ENCODE results near the gene AGMO. TPM values are rescaled to one million over a fixed set of nuclear protein-coding genes. Genes with fewer than 3 reads are reported as not detected.

AGMO gene
- polyA plus RNA-seq, 3 donors, result not detected

DNA sequence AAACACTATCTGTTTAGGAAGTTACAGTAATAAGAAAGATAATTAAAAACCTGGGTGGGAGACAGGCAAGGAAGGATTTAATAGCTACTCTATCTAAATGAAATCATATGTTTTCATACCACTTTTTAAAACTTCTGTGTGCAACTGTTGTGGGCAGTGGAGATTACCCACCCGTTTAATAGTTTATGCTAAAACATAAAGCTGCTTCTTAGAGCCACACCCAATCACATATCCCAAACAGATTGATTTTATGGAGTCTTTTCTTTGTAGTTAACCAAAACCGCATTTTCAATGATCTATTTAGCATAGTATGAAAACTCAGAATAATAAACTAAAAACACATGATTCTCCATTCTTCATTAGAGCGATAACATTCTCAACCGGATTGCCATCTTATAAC is 304.1 kb downstream of the AGMO start:
- TF ChIP-seq, protein P1, sequence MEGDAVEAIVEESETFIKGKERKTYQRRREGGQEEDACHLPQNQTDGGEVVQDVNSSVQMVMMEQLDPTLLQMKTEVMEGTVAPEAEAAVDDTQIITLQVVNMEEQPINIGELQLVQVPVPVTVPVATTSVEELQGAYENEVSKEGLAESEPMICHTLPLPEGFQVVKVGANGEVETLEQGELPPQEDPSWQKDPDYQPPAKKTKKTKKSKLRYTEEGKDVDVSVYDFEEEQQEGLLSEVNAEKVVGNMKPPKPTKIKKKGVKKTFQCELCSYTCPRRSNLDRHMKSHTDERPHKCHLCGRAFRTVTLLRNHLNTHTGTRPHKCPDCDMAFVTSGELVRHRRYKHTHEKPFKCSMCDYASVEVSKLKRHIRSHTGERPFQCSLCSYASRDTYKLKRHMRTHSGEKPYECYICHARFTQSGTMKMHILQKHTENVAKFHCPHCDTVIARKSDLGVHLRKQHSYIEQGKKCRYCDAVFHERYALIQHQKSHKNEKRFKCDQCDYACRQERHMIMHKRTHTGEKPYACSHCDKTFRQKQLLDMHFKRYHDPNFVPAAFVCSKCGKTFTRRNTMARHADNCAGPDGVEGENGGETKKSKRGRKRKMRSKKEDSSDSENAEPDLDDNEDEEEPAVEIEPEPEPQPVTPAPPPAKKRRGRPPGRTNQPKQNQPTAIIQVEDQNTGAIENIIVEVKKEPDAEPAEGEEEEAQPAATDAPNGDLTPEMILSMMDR (IDR thresholded peaks at IDR 0.05), result no peak
- no peaks in the 10 kb centered on the region for H3K36me3 Mint-ChIP-seq
- WGBS (ENCODE audit: insufficient coverage), result no CpG with 5 or more reads among the region's 4 CpGs

GRCh38 chr7:15252181-15252580 is 309.6 kb downstream of the AGMO start:
- no peak overlapping the region for H3K4me3 ChIP-seq (replicated peaks in 1 of 3; ENCODE audit: low read depth in 2 of 3, low read length in 3 of 3)
- no peaks in the 10 kb centered on the region for H3K36me3 ChIP-seq (replicated peaks in 1 of 2; ENCODE audit: control insufficient read depth in 1 of 2, insufficient read depth in 2 of 2, low read length in 2 of 2)
- Mint-ChIP-seq H3K4me3 (no peak overlapping the region), H3K4me1 (no peaks in the 10 kb centered on the region), H3K9me3 (peaks cover 2 to 16% (median 7%) of the 10 kb centered on the region in 7 donors), H3K27ac (no peak overlapping the region), H3K36me3 (no peaks in the 10 kb centered on the region), H3K27me3 (ENCODE audit: low read depth in 3 of 3) (no peaks in the 10 kb centered on the region)
- H4K20me1 ChIP-seq (ENCODE audit: insufficient read depth, low read length), result no peaks in the 10 kb centered on the region
- no peak overlapping the region for H2AFZ ChIP-seq (ENCODE audit: insufficient read depth, low read depth, low read length, poor library complexity, severe bottlenecking)
- peaks cover 0 to 5% of the 10 kb centered on the region in 2 donors for H3K9me3 ChIP-seq (replicated peaks in 1 of 2; ENCODE audit: control insufficient read depth in 1 of 2, insufficient read depth in 1 of 2, low read length in 2 of 2)
- DNase-seq, result no peak
- no peak overlapping the region for H3K9ac ChIP-seq (ENCODE audit: insufficient read depth, low read length, poor library complexity, severe bottlenecking)
- intact Hi-C loops (cut with micrococcal nuclease), result no loop called here
- H3K79me2 ChIP-seq (ENCODE audit: insufficient read depth, low read length), result no peaks in the 10 kb centered on the region
- H3K27ac ChIP-seq (ENCODE audit: low read depth in 1 of 2, low read length in 2 of 2), result no peak overlapping the region
- no peaks in the 10 kb centered on the region for H3K27me3 ChIP-seq (ENCODE audit: control insufficient read depth in 2 of 2, insufficient read depth in 2 of 2, low read length in 2 of 2)
- TF ChIP-seq, protein P1 (IDR thresholded peaks at IDR 0.05), result no peak
- no CpG with 5 or more reads among the region's 1 CpG for whole genome bisulfite sequencing (ENCODE audit: insufficient coverage)
- H3K4me2 ChIP-seq (replicated peaks; ENCODE audit: extremely low read depth, low read length, poor library complexity, severe bottlenecking), result no peak overlapping the region
- H3K4me1 ChIP-seq (ENCODE audit: control insufficient read depth in 1 of 2, insufficient read depth in 2 of 2, low read length in 2 of 2), result no peaks in the 10 kb centered on the region

More for the DNA sequence above, 304.1 kb downstream of the AGMO start:
- no peaks in the 10 kb centered on the region for H3K4me1 Mint-ChIP-seq
- no peak overlapping the region for H3K27ac Mint-ChIP-seq
- no peaks in the 10 kb centered on the region for H3K79me2 ChIP-seq (ENCODE audit: insufficient read depth, low read length)
- intact Hi-C loops (cut with micrococcal nuclease), result no loop called here
- H3K27me3 ChIP-seq (ENCODE audit: control insufficient read depth in 2 of 2, insufficient read depth in 2 of 2, low read length in 2 of 2), result no peaks in the 10 kb centered on the region
- H3K27me3 Mint-ChIP-seq (ENCODE audit: low read depth in 3 of 3), result peaks cover 0 to 2% (median 0%) of the 10 kb centered on the region in 3 donors
- H3K36me3 ChIP-seq (replicated peaks in 1 of 2; ENCODE audit: control insufficient read depth in 1 of 2, insufficient read depth in 2 of 2, low read length in 2 of 2), result no peaks in the 10 kb centered on the region
- peaks cover 8 to 23% (median 15%) of the 10 kb centered on the region in 7 donors for H3K9me3 Mint-ChIP-seq
- no peak overlapping the region for H2AFZ ChIP-seq (ENCODE audit: insufficient read depth, low read depth, low read length, poor library complexity, severe bottlenecking)
- no peak overlapping the region for H3K9ac ChIP-seq (ENCODE audit: insufficient read depth, low read length, poor library complexity, severe bottlenecking)
- H3K4me2 ChIP-seq (replicated peaks; ENCODE audit: extremely low read depth, low read length, poor library complexity, severe bottlenecking), result no peak overlapping the region
- H3K27ac ChIP-seq (ENCODE audit: low read depth in 1 of 2, low read length in 2 of 2), result no peak overlapping the region
- no peaks in the 10 kb centered on the region for H3K4me1 ChIP-seq (ENCODE audit: control insufficient read depth in 1 of 2, insufficient read depth in 2 of 2, low read length in 2 of 2)
- DNase-seq, result no peak
- no peak overlapping the region for H3K4me3 Mint-ChIP-seq
- H3K4me3 ChIP-seq (replicated peaks in 1 of 3; ENCODE audit: low read depth in 2 of 3, low read length in 3 of 3), result no peak overlapping the region
- H3K9me3 ChIP-seq (replicated peaks in 1 of 2; ENCODE audit: control insufficient read depth in 1 of 2, insufficient read depth in 1 of 2, low read length in 2 of 2), result peaks cover 0 to 10% of the 10 kb centered on the region in 2 donors
- H4K20me1 ChIP-seq (ENCODE audit: insufficient read depth, low read length), result no peaks in the 10 kb centered on the region
